ENCODE data around the gene CASQ1. TPM values are rescaled to one million over a fixed set of nuclear protein-coding genes. Genes with fewer than 3 reads are reported as not detected.

The CASQ1 gene
- total and polyA plus RNA-seq, 2 donors (not counting 3 experiments of a cell fraction or from before 2014, with no cell fraction given), result not detected

GRCh38 chr1:160210561-160210960 is 20.2 kb downstream of the CASQ1 start:
- Histone ChIP-seq H3K36me3 (ENCODE audit: control insufficient read depth in 2 of 2, extremely low read depth in 1 of 2, insufficient read depth in 2 of 2, low read length in 2 of 2) (peaks cover 37 to 45% of the 10 kb centered on the region in 2 experiments), H3K27ac (ENCODE audit: insufficient read depth, low read depth, low read length) (no peak overlapping the region), H3K4me2 (ENCODE audit: insufficient read depth, low read length) (no peak overlapping the region), H3K9ac (replicated peaks; ENCODE audit: extremely low read depth, insufficient read depth, low read length) (no peak overlapping the region), H3K4me1 (ENCODE audit: control insufficient read depth, extremely low read depth, insufficient read depth, low read length) (peaks cover 43% of the 10 kb centered on the region), H3K79me2 (ENCODE audit: control insufficient read depth, insufficient read depth, low read length) (peaks cover 62% of the 10 kb centered on the region), H2AFZ (ENCODE audit: low read depth, low read length) (no peak overlapping the region), H3K4me3 (replicated peaks in 1 of 3; ENCODE audit: insufficient read depth in 1 of 3, low read depth in 1 of 3, low read length in 3 of 3) (no peak overlapping the region), H3K9me3 (replicated peaks; ENCODE audit: control insufficient read depth, insufficient read depth, low read length) (no peaks in the 10 kb centered on the region), H4K20me1 (replicated peaks; ENCODE audit: control insufficient read depth, extremely low read depth, insufficient read depth, low read length) (no peaks in the 10 kb centered on the region), H3K9me1 (replicated peaks; ENCODE audit: control insufficient read depth, extremely low read depth, insufficient read depth, low read length) (no peaks in the 10 kb centered on the region), H3K27me3 (ENCODE audit: control insufficient read depth in 2 of 2, insufficient read depth in 2 of 2, low read length in 2 of 2) (no peaks in the 10 kb centered on the region)
- FAIRE-seq, result no peak
- intact Hi-C loops (cut with micrococcal nuclease), result no loop called here
- TF ChIP-seq JUN (IDR thresholded peaks at IDR 0.05; ENCODE audit: borderline replicate concordance, insufficient read depth, insufficient read length, low read depth), result no peak
- no peak for TF ChIP-seq CTCF (IDR thresholded peaks at IDR 0.05; ENCODE audit: extremely low read depth in 1 of 2, insufficient read depth in 1 of 2, low read depth in 1 of 2, low read length in 2 of 2)
- TF ChIP-seq GATA2 (IDR thresholded peaks at IDR 0.05; ENCODE audit: insufficient read depth, insufficient read length, low read depth, low read length), result no peak
- TF ChIP-seq MAX (IDR thresholded peaks at IDR 0.05; ENCODE audit: insufficient read depth, insufficient read length), result no peak
- no peak for TF ChIP-seq FOS (IDR thresholded peaks at IDR 0.05; ENCODE audit: borderline replicate concordance, insufficient read depth, low read length)
- no peak for TF ChIP-seq MYC (IDR thresholded peaks at IDR 0.05; ENCODE audit: low read depth, low read length)
- TF ChIP-seq POLR2A (IDR thresholded peaks at IDR 0.05; ENCODE audit: low read depth, low read length), result no peak
- no peak for TF ChIP-seq POLR2AphosphoS5 (IDR thresholded peaks at IDR 0.05; ENCODE audit: insufficient read depth, low read depth, low read length)
- TF ChIP-seq EZH2 (IDR thresholded peaks at IDR 0.05; ENCODE audit: borderline replicate concordance, low read depth, low read length, severe bottlenecking), result no peak
- BruUV-seq (replicated peaks), result no TSS peak
- dilution Hi-C loops (cut with MboI; ENCODE audit: extremely low pct_ligation_motif_present, low sequenced_read_pairs), result no loop called here
- no peak for DNase-seq (ENCODE audit: low read depth, low spot score)
- ChIA-PET CTCF (interaction anchor here (1.1 to 13.4 kb wide), 3 partner anchors 9 to 41 kb away, joined by 4 to 183 read pairs (median 65); no protein-coding TSS in a partner anchor), POLR2A (no interaction called here)
